Colonic mucosa (tissue), 4 donors: ENCODE data around the gene BMPR2. TPM values are rescaled to one million over a fixed set of nuclear protein-coding genes. Genes with fewer than 3 reads are reported as not detected.
"Not testable (repeated sequence)": the region's sequence is repeated elsewhere in the genome, so short reads cannot be mapped to it uniquely, and the experiment has no call there.

Source experiments
- DNase-seq: peaks from one replicate; pipeline ENCODE4 v3.0.0-alpha.2; 2020
- H3K27ac ChIP-seq: fragments of 200-600 bp; one replicate; pipeline ENCODE4 v1.8.0; 2021
- H3K27me3 ChIP-seq: fragments of 200-600 bp; one replicate; pipeline ENCODE4 v1.8.0; 2021
- H3K36me3 ChIP-seq: fragments of 200-600 bp; one replicate; pipeline ENCODE4 v1.8.0; 2021
- H3K4me1 ChIP-seq: fragments of 200-600 bp; one replicate; pipeline ENCODE4 v1.8.0; 2021; ENCODE audit warnings: mild to moderate bottlenecking
- H3K4me3 ChIP-seq: fragments of 200-600 bp; one replicate; pipeline ENCODE4 v1.8.0; 2021
- H3K9ac ChIP-seq, 2 donors: one replicate each; pipeline ENCODE4 v1.7.0; 2013; ENCODE audit warnings: control low read depth in 2 of 2, low read depth in 2 of 2, low read length in 2 of 2
- H3K9me3 ChIP-seq: fragments of 200-600 bp; one replicate; pipeline ENCODE4 v1.8.0; 2021
- intact Hi-C: fragments of 100-400 bp; cut with DNase I; formaldehyde crosslinking; loops from one replicate; pipeline ENCODE4 v1.14.1; 2022
- total RNA-seq, 2 donors: library from RNA; stranded (reverse); fragmentation: NEBNext Ultra II Directional in 1 of 2; extraction: Animal tissue kit (Norgen Biotek cat#: 25700) in 1 of 2; gene quantifications; one replicate each; pipeline ENCODE4 v1.2.1, GENCODE V29; 2021
- TF ChIP-seq, protein P1 (sequence below): fragments of 200-600 bp; IDR thresholded peaks from one replicate; pipeline ENCODE4 v1.8.0; 2022; ENCODE audit warnings: antibody characterized with exemption, mild to moderate bottlenecking
- donor health status: healthy.
- donor health status: DM: no; HTN: no; CAD: no.
- donor health status: DM: no; HTN: no; CAD: no.

Gene BMPR2
- total RNA-seq, 2 donors from 2014 or later, result 23.0 to 44.7 TPM

GRCh38 chr2:202339071-202339870 is 36.9 kb upstream of the BMPR2 start:
- peak; percentile 33 for DNase-seq
- TF ChIP-seq, protein P1, sequence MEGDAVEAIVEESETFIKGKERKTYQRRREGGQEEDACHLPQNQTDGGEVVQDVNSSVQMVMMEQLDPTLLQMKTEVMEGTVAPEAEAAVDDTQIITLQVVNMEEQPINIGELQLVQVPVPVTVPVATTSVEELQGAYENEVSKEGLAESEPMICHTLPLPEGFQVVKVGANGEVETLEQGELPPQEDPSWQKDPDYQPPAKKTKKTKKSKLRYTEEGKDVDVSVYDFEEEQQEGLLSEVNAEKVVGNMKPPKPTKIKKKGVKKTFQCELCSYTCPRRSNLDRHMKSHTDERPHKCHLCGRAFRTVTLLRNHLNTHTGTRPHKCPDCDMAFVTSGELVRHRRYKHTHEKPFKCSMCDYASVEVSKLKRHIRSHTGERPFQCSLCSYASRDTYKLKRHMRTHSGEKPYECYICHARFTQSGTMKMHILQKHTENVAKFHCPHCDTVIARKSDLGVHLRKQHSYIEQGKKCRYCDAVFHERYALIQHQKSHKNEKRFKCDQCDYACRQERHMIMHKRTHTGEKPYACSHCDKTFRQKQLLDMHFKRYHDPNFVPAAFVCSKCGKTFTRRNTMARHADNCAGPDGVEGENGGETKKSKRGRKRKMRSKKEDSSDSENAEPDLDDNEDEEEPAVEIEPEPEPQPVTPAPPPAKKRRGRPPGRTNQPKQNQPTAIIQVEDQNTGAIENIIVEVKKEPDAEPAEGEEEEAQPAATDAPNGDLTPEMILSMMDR, result no peak
- Histone ChIP-seq H3K36me3 (no peaks in the 10 kb centered on the region), H3K27ac (no peak overlapping the region), H3K4me3 (no peak overlapping the region), H3K4me1 (no peaks in the 10 kb centered on the region), H3K9ac (no peak overlapping the region), H3K9me3 (no peaks in the 10 kb centered on the region), H3K27me3 (no peaks in the 10 kb centered on the region)
- intact Hi-C loops, result no loop called here

- no peaks in the 10 kb centered on the region for H3K4me1 ChIP-seq
- intact Hi-C loops, result no loop called here
- H3K36me3 ChIP-seq, result no peaks in the 10 kb centered on the region
- no peak overlapping the region for H3K4me3 ChIP-seq
- DNase-seq, result no peak
- H3K27me3 ChIP-seq, result no peaks in the 10 kb centered on the region
- H3K27ac ChIP-seq, result no peak overlapping the region
- no peak overlapping the region for H3K9ac ChIP-seq
- H3K9me3 ChIP-seq, result no peaks in the 10 kb centered on the region
- TF ChIP-seq, protein P1, result no peak
Measured at GRCh38 chr2:202344178-202344577, 31.9 kb upstream of the BMPR2 start.

DNA sequence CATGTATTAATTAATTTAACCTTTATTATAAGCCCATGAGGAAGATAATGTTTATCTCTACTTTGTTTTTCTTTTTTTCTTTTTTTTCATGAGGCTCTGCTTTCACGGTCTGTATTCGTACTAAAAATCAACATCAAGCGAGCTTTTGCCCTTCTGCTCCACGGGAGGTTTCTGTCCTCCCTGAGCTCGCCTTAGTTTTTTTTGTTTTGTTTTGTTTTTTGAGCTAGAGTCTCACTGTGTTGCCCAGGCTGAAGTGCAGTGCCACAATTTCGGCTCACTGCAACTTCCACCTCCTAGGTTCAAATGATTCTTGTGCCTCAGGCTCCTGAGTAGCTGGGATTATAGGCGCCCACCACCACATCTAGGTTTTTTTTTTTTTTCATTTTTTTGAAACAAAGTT is 29.9 kb upstream of the BMPR2 start:
- TF ChIP-seq, protein P1, result no peak
- no peak for DNase-seq
- intact Hi-C loops, result no loop called here

GRCh38 chr2:202353430-202353829 is 22.7 kb upstream of the BMPR2 start:
- Histone ChIP-seq H3K9me3 (no peaks in the 10 kb centered on the region), H3K4me3 (no peak overlapping the region), H3K36me3 (no peaks in the 10 kb centered on the region), H3K4me1 (no peaks in the 10 kb centered on the region), H3K9ac (no peak overlapping the region), H3K27me3 (no peaks in the 10 kb centered on the region), H3K27ac (no peak overlapping the region)
- TF ChIP-seq, protein P1, result no peak
- no peak for DNase-seq
- intact Hi-C loops, result no loop called here

More for the DNA sequence above, 29.9 kb upstream of the BMPR2 start:
- H3K9ac ChIP-seq, result no peak overlapping the region
- H3K27me3 ChIP-seq, result no peaks in the 10 kb centered on the region
- no peaks in the 10 kb centered on the region for H3K4me1 ChIP-seq
- H3K9me3 ChIP-seq, result no peaks in the 10 kb centered on the region
- no peaks in the 10 kb centered on the region for H3K36me3 ChIP-seq
- no peak overlapping the region for H3K4me3 ChIP-seq
- H3K27ac ChIP-seq, result no peak overlapping the region

DNA sequence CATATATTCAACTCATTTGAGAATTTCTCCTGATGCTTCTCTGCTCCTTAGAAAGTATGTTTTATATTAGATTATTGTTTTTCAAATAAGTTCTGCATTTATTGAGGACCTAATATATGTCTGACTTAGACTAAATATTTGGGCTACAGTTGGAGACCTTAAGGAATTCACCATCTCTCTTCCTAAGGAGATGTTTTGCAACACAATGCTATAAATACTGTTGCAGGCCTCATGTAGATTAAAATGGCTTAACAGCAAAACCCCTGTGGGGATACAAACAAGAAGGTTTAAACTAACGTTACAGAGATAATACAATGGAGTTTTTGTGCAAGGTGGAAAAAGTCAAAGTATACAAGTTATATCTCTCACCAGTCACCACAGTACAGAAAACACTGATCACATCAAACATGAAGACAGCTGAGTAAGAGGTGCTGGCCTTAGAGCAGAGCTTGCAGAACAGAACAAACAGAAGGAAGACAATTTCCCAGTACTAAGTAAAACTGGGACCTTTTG is 20.1 kb upstream of the BMPR2 start:
- TF ChIP-seq, protein P1, result no peak
- H3K27ac ChIP-seq, result no peak overlapping the region
- H3K36me3 ChIP-seq, result no peaks in the 10 kb centered on the region
- no peaks in the 10 kb centered on the region for H3K9me3 ChIP-seq
- no peak overlapping the region for H3K4me3 ChIP-seq
- no peaks in the 10 kb centered on the region for H3K27me3 ChIP-seq
- no peak overlapping the region for H3K9ac ChIP-seq
- no peak for DNase-seq
- intact Hi-C loops, result no loop called here
- no peaks in the 10 kb centered on the region for H3K4me1 ChIP-seq

DNA sequence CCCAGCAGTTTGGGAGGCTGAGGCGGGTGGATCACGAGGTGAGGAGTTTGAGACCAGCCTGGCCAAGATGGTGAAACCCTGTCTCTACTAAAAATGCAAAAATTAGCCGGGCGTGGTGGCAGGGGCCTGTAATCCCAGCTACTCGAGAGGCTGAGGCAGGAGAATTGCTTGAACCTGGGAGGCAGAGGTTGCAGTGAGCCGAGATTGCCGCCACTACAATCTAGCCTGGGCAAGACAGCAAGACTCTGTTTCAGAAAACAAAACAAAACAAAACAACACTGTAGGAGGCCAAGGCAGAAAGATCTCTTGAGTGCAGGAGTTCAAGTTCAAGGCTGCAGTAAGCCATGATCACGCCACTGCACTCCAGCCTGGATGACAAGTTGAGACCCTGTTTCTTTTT is 17.2 kb upstream of the BMPR2 start:
- DNase-seq, H3K9ac ChIP-seq, H3K9me3 ChIP-seq, H3K36me3 ChIP-seq, H3K27ac ChIP-seq, H3K4me3 ChIP-seq, intact Hi-C loops, H3K4me1 ChIP-seq, H3K27me3 ChIP-seq: not testable (repeated sequence)
